ENCODE results near the gene MMP3. TPM values are rescaled to one million over a fixed set of nuclear protein-coding genes. Genes with fewer than 3 reads are reported as not detected.

Gene MMP3
- polyA plus RNA-seq (2013, experiment 1 of 2), result not detected
- polyA plus RNA-seq (2013, experiment 2 of 2), result not detected

DNA sequence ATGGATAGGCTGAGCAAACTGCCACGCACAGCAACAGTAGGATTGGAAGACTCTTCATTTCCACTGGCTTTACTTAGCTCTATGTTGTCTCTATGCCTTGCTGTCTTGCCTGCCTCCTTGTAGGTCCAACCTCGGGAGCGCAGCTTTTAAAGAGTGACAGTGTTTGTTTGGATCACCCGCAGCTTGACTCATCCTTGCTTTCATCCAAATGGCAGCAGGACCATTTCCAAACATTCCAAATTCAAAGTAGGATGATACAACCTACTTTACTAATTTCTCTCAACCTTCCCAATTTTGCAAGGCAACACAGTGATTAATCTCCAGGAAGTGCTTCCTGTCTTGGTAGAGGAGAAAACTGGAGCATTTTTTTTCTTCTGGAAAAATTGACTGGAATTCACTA, at the start of gene MMP3:
Gene MMP3 (minus strand): TSS at position 121 of the 400 bp plus-strand sequence. CDS start 63 bp downstream, at position 58.
- no peak within 1 kb of the TSS for H3K18ac ChIP-seq (ENCODE audit: low read length)
- DNase-seq (ENCODE audit: low spot score), result no peak
- no peaks in the 10 kb centered on the region for H3K36me3 ChIP-seq (replicated peaks in 1 of 2; ENCODE audit: control insufficient read depth in 2 of 2, insufficient read depth in 2 of 2, low read length in 2 of 2)
- H2BK12ac ChIP-seq (ENCODE audit: low read length), result no peak within 1 kb of the TSS
- H3K4me1 ChIP-seq (ENCODE audit: control insufficient read depth in 2 of 2, insufficient read depth in 1 of 2, low read depth in 1 of 2, low read length in 2 of 2), result no peaks in the 10 kb centered on the region
- H3K4ac ChIP-seq (ENCODE audit: low read length), result no peak within 1 kb of the TSS
- no peaks in the 10 kb centered on the region for H3K9me3 ChIP-seq (replicated peaks in 1 of 2; ENCODE audit: control insufficient read depth in 2 of 2, insufficient read depth in 1 of 2, low read depth in 1 of 2, low read length in 2 of 2)
- H3K23ac ChIP-seq (ENCODE audit: low read depth, low read length, poor library complexity), result no peak within 1 kb of the TSS
- no peak within 1 kb of the TSS for H2AFZ ChIP-seq (ENCODE audit: low read length)
- no peak within 1 kb of the TSS for H3K14ac ChIP-seq (ENCODE audit: low read length)
- no peak within 1 kb of the TSS for H3K9ac ChIP-seq (ENCODE audit: low read depth, low read length, poor library complexity)
- H2BK5ac ChIP-seq (ENCODE audit: low read length), result no peak within 1 kb of the TSS
- H4K8ac ChIP-seq (ENCODE audit: low read depth, low read length), result no peak within 1 kb of the TSS
- no peak within 1 kb of the TSS for H2AK5ac ChIP-seq (ENCODE audit: low read depth, low read length)
- H3K79me1 ChIP-seq (ENCODE audit: low read depth, low read length), result no peaks in the 10 kb centered on the region
- H3K27me3 ChIP-seq (ENCODE audit: control insufficient read depth in 3 of 3, insufficient read depth in 3 of 3, low read depth in 1 of 3, low read length in 3 of 3), result peaks cover 0 to 1% (median 0%) of the 10 kb centered on the region in 3 experiments
- H3K4me2 ChIP-seq (ENCODE audit: insufficient read depth, low read length, poor library complexity, severe bottlenecking), result no peak within 1 kb of the TSS
- H2BK120ac ChIP-seq (ENCODE audit: low read depth, low read length), result no peak within 1 kb of the TSS
- no peak within 1 kb of the TSS for H4K91ac ChIP-seq (ENCODE audit: low read depth, low read length, poor library complexity)
- no peak within 1 kb of the TSS for H3K4me3 ChIP-seq (ENCODE audit: low read length in 2 of 2)
- no peak within 1 kb of the TSS for H3K27ac ChIP-seq (replicated peaks; ENCODE audit: low read length)
- no peak within 1 kb of the TSS for H2BK15ac ChIP-seq (ENCODE audit: low read length)
- WGBS, 2 donors (ENCODE audit: extremely low coverage in 2 of 2, insufficient read length in 2 of 2, insufficient replicate concordance in 1 of 2), result no CpG with 5 or more reads among the region's 4 CpGs

DNA sequence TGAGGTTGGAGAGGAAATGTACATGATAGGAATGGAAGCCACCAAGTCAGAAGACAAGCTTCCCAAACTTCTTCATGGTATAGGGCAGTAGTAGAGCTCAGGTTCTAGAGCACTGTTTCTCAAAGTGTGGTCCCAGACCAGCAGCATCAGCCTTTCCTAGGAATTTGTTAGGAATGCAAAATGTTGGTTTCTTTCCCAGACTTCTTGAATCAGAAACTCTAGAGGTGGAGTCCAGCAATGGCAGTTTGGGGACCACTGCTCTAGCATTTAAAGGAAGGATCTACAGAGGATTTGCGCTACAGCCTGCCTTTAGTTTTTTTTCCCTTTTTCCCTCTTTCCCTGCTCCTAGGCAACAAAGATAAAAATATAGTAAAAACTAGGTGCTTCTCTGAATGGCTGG, 48.3 kb upstream of the MMP3 start:
- H4K91ac ChIP-seq (ENCODE audit: low read depth, low read length, poor library complexity), result no peak overlapping the region
- WGBS, 2 donors (ENCODE audit: extremely low coverage in 2 of 2, insufficient read length in 2 of 2, insufficient replicate concordance in 1 of 2), result no CpG with 5 or more reads among the region's 1 CpG
- no peaks in the 10 kb centered on the region for H3K4me1 ChIP-seq (ENCODE audit: control insufficient read depth in 2 of 2, insufficient read depth in 1 of 2, low read depth in 1 of 2, low read length in 2 of 2)
- no peak overlapping the region for H4K8ac ChIP-seq (ENCODE audit: low read depth, low read length)
- no peak overlapping the region for H3K4me2 ChIP-seq (ENCODE audit: insufficient read depth, low read length, poor library complexity, severe bottlenecking)
- H3K27ac ChIP-seq (replicated peaks; ENCODE audit: low read length), result no peak overlapping the region
- no peaks in the 10 kb centered on the region for H3K79me1 ChIP-seq (ENCODE audit: low read depth, low read length)
- no peaks in the 10 kb centered on the region for H3K36me3 ChIP-seq (replicated peaks in 1 of 2; ENCODE audit: control insufficient read depth in 2 of 2, insufficient read depth in 2 of 2, low read length in 2 of 2)
- H2AFZ ChIP-seq (ENCODE audit: low read length), result no peak overlapping the region
- no peak overlapping the region for H2AK5ac ChIP-seq (ENCODE audit: low read depth, low read length)
- DNase-seq (ENCODE audit: low spot score), result no peak
- H3K14ac ChIP-seq (ENCODE audit: low read length), result no peak overlapping the region
- no peak overlapping the region for H2BK15ac ChIP-seq (ENCODE audit: low read length)
- H3K27me3 ChIP-seq (ENCODE audit: control insufficient read depth in 3 of 3, insufficient read depth in 3 of 3, low read depth in 1 of 3, low read length in 3 of 3), result no peaks in the 10 kb centered on the region
- no peak overlapping the region for H3K23ac ChIP-seq (ENCODE audit: low read depth, low read length, poor library complexity)
- H3K4me3 ChIP-seq (ENCODE audit: low read length in 2 of 2), result no peak overlapping the region
- H2BK12ac ChIP-seq (ENCODE audit: low read length), result no peak overlapping the region
- no peak overlapping the region for H3K4ac ChIP-seq (ENCODE audit: low read length)
- no peak overlapping the region for H2BK5ac ChIP-seq (ENCODE audit: low read length)
- H3K9ac ChIP-seq (ENCODE audit: low read depth, low read length, poor library complexity), result no peak overlapping the region
- H3K18ac ChIP-seq (ENCODE audit: low read length), result no peak overlapping the region
- H3K9me3 ChIP-seq (replicated peaks in 1 of 2; ENCODE audit: control insufficient read depth in 2 of 2, insufficient read depth in 1 of 2, low read depth in 1 of 2, low read length in 2 of 2), result no peaks in the 10 kb centered on the region
- H2BK120ac ChIP-seq (ENCODE audit: low read depth, low read length), result no peak overlapping the region

DNA sequence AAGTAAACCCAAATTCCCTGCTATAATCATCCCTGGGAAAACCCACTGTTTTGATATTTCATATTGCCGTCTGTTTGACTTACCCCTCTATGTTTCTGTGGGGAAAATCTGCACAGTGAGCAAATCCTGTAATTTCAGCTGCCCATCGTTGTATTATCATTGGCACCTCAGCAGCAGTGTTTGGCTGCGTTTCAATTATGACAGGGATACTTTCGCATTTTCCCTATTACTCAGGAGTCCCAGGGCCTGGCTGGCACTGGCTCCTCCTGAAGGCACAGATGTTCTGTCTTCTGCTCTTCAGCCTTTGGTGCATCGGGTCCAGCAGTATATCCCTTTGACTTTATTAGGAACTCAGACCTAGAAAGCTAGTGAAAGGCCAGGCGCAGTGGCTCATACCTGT, 43.6 kb upstream of the MMP3 start:
- Histone ChIP-seq H2AFZ (ENCODE audit: low read length) (no peak overlapping the region), H2BK12ac (ENCODE audit: low read length) (no peak overlapping the region), H3K18ac (ENCODE audit: low read length) (no peak overlapping the region), H3K9me3 (replicated peaks in 1 of 2; ENCODE audit: control insufficient read depth in 2 of 2, insufficient read depth in 1 of 2, low read depth in 1 of 2, low read length in 2 of 2) (no peaks in the 10 kb centered on the region), H3K36me3 (replicated peaks in 1 of 2; ENCODE audit: control insufficient read depth in 2 of 2, insufficient read depth in 2 of 2, low read length in 2 of 2) (no peaks in the 10 kb centered on the region), H3K27ac (replicated peaks; ENCODE audit: low read length) (no peak overlapping the region), H3K79me1 (ENCODE audit: low read depth, low read length) (no peaks in the 10 kb centered on the region), H3K27me3 (ENCODE audit: control insufficient read depth in 3 of 3, insufficient read depth in 3 of 3, low read depth in 1 of 3, low read length in 3 of 3) (no peaks in the 10 kb centered on the region), H3K4ac (ENCODE audit: low read length) (no peak overlapping the region), H3K4me2 (ENCODE audit: insufficient read depth, low read length, poor library complexity, severe bottlenecking) (no peak overlapping the region), H2BK5ac (ENCODE audit: low read length) (no peak overlapping the region), H4K8ac (ENCODE audit: low read depth, low read length) (no peak overlapping the region), H3K4me3 (ENCODE audit: low read length in 2 of 2) (no peak overlapping the region), H2AK5ac (ENCODE audit: low read depth, low read length) (no peak overlapping the region), H3K23ac (ENCODE audit: low read depth, low read length, poor library complexity) (no peak overlapping the region), H3K9ac (ENCODE audit: low read depth, low read length, poor library complexity) (no peak overlapping the region), H2BK15ac (ENCODE audit: low read length) (no peak overlapping the region), H4K91ac (ENCODE audit: low read depth, low read length, poor library complexity) (no peak overlapping the region), H2BK120ac (ENCODE audit: low read depth, low read length) (no peak overlapping the region), H3K4me1 (ENCODE audit: control insufficient read depth in 2 of 2, insufficient read depth in 1 of 2, low read depth in 1 of 2, low read length in 2 of 2) (no peaks in the 10 kb centered on the region), H3K14ac (ENCODE audit: low read length) (no peak overlapping the region)
- WGBS, 2 donors (ENCODE audit: extremely low coverage in 2 of 2, insufficient read length in 2 of 2, insufficient replicate concordance in 1 of 2), result no CpG with 5 or more reads among the region's 6 CpGs
- DNase-seq (ENCODE audit: low spot score), result no peak

DNA sequence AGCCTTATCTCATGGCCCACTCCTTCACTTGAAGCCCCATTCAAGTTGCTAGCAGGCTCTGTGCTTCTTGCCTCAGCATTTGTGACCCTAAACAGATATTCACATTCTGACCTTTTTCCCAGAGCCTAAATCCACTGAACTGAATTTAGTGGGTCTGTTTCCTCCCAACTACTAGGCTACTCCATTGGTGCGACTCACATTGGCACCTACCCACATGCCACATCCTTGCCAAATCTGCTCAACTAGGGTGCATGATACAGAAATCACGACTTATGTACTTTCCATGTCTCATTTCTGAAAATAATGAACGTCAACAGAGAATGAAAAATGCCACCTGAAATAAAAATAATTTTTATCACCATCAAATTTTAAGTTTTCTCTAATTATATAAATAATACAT, 39.7 kb upstream of the MMP3 start:
- Histone ChIP-seq H4K91ac (ENCODE audit: low read depth, low read length, poor library complexity) (no peak overlapping the region), H2AK5ac (ENCODE audit: low read depth, low read length) (no peak overlapping the region), H3K4me3 (ENCODE audit: low read length in 2 of 2) (no peak overlapping the region), H3K4ac (ENCODE audit: low read length) (no peak overlapping the region), H2AFZ (ENCODE audit: low read length) (no peak overlapping the region), H2BK12ac (ENCODE audit: low read length) (no peak overlapping the region), H3K4me1 (ENCODE audit: control insufficient read depth in 2 of 2, insufficient read depth in 1 of 2, low read depth in 1 of 2, low read length in 2 of 2) (no peaks in the 10 kb centered on the region), H3K4me2 (ENCODE audit: insufficient read depth, low read length, poor library complexity, severe bottlenecking) (no peak overlapping the region), H4K8ac (ENCODE audit: low read depth, low read length) (no peak overlapping the region), H3K27me3 (ENCODE audit: control insufficient read depth in 3 of 3, insufficient read depth in 3 of 3, low read depth in 1 of 3, low read length in 3 of 3) (no peaks in the 10 kb centered on the region), H3K79me1 (ENCODE audit: low read depth, low read length) (no peaks in the 10 kb centered on the region), H3K14ac (ENCODE audit: low read length) (no peak overlapping the region), H3K27ac (replicated peaks; ENCODE audit: low read length) (no peak overlapping the region), H3K23ac (ENCODE audit: low read depth, low read length, poor library complexity) (no peak overlapping the region), H3K9ac (ENCODE audit: low read depth, low read length, poor library complexity) (no peak overlapping the region), H2BK5ac (ENCODE audit: low read length) (no peak overlapping the region), H2BK15ac (ENCODE audit: low read length) (no peak overlapping the region), H2BK120ac (ENCODE audit: low read depth, low read length) (no peak overlapping the region), H3K18ac (ENCODE audit: low read length) (no peak overlapping the region), H3K9me3 (replicated peaks in 1 of 2; ENCODE audit: control insufficient read depth in 2 of 2, insufficient read depth in 1 of 2, low read depth in 1 of 2, low read length in 2 of 2) (no peaks in the 10 kb centered on the region), H3K36me3 (replicated peaks in 1 of 2; ENCODE audit: control insufficient read depth in 2 of 2, insufficient read depth in 2 of 2, low read length in 2 of 2) (no peaks in the 10 kb centered on the region)
- no CpG with 5 or more reads among the region's 3 CpGs for WGBS, 2 donors (ENCODE audit: extremely low coverage in 2 of 2, insufficient read length in 2 of 2, insufficient replicate concordance in 1 of 2)
- DNase-seq (ENCODE audit: low spot score), result no peak

All from neuronal stem cell (in vitro differentiated cells).